Measurements from ENCODE around the gene CDC42. TPM values are rescaled to one million over a fixed set of nuclear protein-coding genes. Genes with fewer than 3 reads are reported as not detected.

The CDC42 gene
- total and polyA plus RNA-seq, 7 donors = 173 to 375 (median 246) TPM

DNA sequence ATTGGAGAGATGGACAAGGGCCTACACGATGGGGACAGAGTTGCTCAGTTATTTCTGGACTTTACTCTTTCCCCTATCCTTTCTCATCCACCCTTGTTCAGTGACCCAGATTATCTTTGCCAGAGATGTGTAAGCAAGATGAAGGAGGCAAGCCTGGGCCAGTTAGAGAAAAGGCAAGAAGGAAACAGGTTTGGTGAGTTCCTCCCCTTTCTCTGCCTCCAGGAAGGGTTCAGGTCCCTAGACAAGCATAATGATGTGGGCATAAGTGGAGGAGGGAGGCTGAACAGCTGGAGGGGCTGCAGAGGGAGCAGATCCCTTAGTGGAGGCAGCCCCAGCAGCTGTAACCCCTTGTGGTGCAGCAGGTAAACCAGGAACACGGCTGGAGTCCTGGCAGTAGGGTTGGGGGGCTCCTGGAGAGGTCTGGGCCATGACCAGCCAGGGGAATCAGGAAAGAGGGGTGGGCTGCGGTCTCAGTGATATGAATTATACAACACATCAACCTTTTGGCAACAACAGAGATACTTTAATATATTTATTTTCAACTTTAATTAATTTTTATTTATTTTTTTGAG is 9.2 kb upstream of the CDC42 start:
- no peaks in the 10 kb centered on the region for H3K36me3 ChIP-seq
- no peak overlapping the region for H3K4me3 ChIP-seq
- H3K9me3 ChIP-seq = no peaks in the 10 kb centered on the region
- H3K27ac ChIP-seq = no peak overlapping the region
- no peak for DNase-seq
- TF ChIP-seq POLR2AphosphoS5 (IDR thresholded peaks at IDR 0.05) (no peak), POLR2A (IDR thresholded peaks at IDR 0.05) (no peak), EP300 (IDR thresholded peaks at IDR 0.05) (no peak)
- TF ChIP-seq, protein P1, sequence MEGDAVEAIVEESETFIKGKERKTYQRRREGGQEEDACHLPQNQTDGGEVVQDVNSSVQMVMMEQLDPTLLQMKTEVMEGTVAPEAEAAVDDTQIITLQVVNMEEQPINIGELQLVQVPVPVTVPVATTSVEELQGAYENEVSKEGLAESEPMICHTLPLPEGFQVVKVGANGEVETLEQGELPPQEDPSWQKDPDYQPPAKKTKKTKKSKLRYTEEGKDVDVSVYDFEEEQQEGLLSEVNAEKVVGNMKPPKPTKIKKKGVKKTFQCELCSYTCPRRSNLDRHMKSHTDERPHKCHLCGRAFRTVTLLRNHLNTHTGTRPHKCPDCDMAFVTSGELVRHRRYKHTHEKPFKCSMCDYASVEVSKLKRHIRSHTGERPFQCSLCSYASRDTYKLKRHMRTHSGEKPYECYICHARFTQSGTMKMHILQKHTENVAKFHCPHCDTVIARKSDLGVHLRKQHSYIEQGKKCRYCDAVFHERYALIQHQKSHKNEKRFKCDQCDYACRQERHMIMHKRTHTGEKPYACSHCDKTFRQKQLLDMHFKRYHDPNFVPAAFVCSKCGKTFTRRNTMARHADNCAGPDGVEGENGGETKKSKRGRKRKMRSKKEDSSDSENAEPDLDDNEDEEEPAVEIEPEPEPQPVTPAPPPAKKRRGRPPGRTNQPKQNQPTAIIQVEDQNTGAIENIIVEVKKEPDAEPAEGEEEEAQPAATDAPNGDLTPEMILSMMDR (IDR thresholded peaks at IDR 0.05) = no peak
- 38 to 71% methylated on average over 3 of the region's 3 CpGs for WGBS, 2 donors
- H3K27me3 ChIP-seq = no peaks in the 10 kb centered on the region
- intact Hi-C loops (cut with DNase I) = no loop called here
- peaks cover 0 to 9% (median 3%) of the 10 kb centered on the region in 4 donors for H3K4me1 ChIP-seq

- Histone ChIP-seq H3K4me1 (peaks cover 0 to 4% (median under 1%) of the 10 kb centered on the region in 4 donors), H3K27ac (no peak overlapping the region), H3K9me3 (no peaks in the 10 kb centered on the region), H3K4me3 (no peak overlapping the region), H3K27me3 (no peaks in the 10 kb centered on the region), H3K36me3 (no peaks in the 10 kb centered on the region)
- DNase-seq = no peak
- 86 to 88% methylated on average over 3 of the region's 3 CpGs for WGBS, 2 donors
- TF ChIP-seq EP300 (IDR thresholded peaks at IDR 0.05) (no peak), POLR2AphosphoS5 (IDR thresholded peaks at IDR 0.05) (no peak), POLR2A (IDR thresholded peaks at IDR 0.05) (no peak)
- intact Hi-C loops (cut with DNase I) = no loop called here
Observed at GRCh38 chr1:22044690-22045420, 7.7 kb upstream of the CDC42 start.

GRCh38 chr1:22045604-22046228 is 6.8 kb upstream of the CDC42 start:
- H3K4me3 ChIP-seq = no peak overlapping the region
- H3K36me3 ChIP-seq = no peaks in the 10 kb centered on the region
- intact Hi-C loops (cut with DNase I) = no loop called here
- no peaks in the 10 kb centered on the region for H3K9me3 ChIP-seq
- no peaks in the 10 kb centered on the region for H3K4me1 ChIP-seq
- H3K27me3 ChIP-seq = no peaks in the 10 kb centered on the region
- no peak overlapping the region for H3K27ac ChIP-seq
- TF ChIP-seq, protein P1 (IDR thresholded peaks at IDR 0.05) = no peak
- TF ChIP-seq EP300 (IDR thresholded peaks at IDR 0.05) = no peak
- no peak for TF ChIP-seq POLR2A (IDR thresholded peaks at IDR 0.05)
- TF ChIP-seq POLR2AphosphoS5 (IDR thresholded peaks at IDR 0.05) = no peak
- no peak for DNase-seq
- WGBS, 2 donors = 58 to 78% methylated on average over 2 of the region's 2 CpGs

- H3K27me3 ChIP-seq = no peaks in the 10 kb centered on the region
- H3K36me3 ChIP-seq = no peaks in the 10 kb centered on the region
- peaks cover 0 to 4% (median 2%) of the 10 kb centered on the region in 4 donors for H3K4me1 ChIP-seq
- no peak overlapping the region for H3K4me3 ChIP-seq
- 71 to 76% methylated on average over 8 of the region's 8 CpGs for WGBS, 2 donors
- intact Hi-C loops (cut with DNase I) = no loop called here
- no peaks in the 10 kb centered on the region for H3K9me3 ChIP-seq
- no peak for DNase-seq
- TF ChIP-seq EP300 (IDR thresholded peaks at IDR 0.05) = no peak
- no peak for TF ChIP-seq POLR2A (IDR thresholded peaks at IDR 0.05)
- no peak for TF ChIP-seq POLR2AphosphoS5 (IDR thresholded peaks at IDR 0.05)
- TF ChIP-seq, protein P1 (IDR thresholded peaks at IDR 0.05) = no peak
- H3K27ac ChIP-seq = no peak overlapping the region
Observed at GRCh38 chr1:22048351-22049192, 3.9 kb upstream of the CDC42 start.
